Naive thymus-derived CD8-positive, alpha-beta T cell (primary cell): ENCODE data around the gene WSB2. TPM values are rescaled to one million over a fixed set of nuclear protein-coding genes. Genes with fewer than 3 reads are reported as not detected.
"Not testable (repeated sequence)": the region's sequence is repeated elsewhere in the genome, so short reads cannot be mapped to it uniquely, and the experiment has no call there.

ENCODE experiments used
- ATAC-seq, 2 donors: fragments of 150-1000 bp; cut with Tn5 transposase in 1 of 2; sonication (Bioruptor Pico), chemical (Tn5 transposase) in 1 of 2; 1 replicate in 1 of 2; 2 replicates in 1 of 2; pipeline ENCODE4 v1.10.0; 2021; ENCODE audit warnings: mild to moderate bottlenecking in 2 of 2, moderate library complexity in 2 of 2
- POLR2A ChIA-PET: fragments of 350-600 bp; sonication (Branson Sonifier 250); formaldehyde crosslinking; loops from one replicate; lab custom pipeline; 2021; ENCODE audit warnings: antibody characterized with exemption; lab: Charles Lee
- DNase-seq, 10 donors: peaks; one replicate each; pipeline versions ENCODE4 v3.0.0 to v3.0.0-alpha.2; 2020 to 2022
- H3K27ac Mint-ChIP-seq, 10 donors: one replicate each; pipeline ENCODE4 v1.8.0; 2020 to 2022; ENCODE audit warnings: mild to moderate bottlenecking in 10 of 10, mixed read lengths in 10 of 10, moderate library complexity in 4 of 10, inconsistent platforms in 1 of 10
- H3K27me3 Mint-ChIP-seq, 5 donors: one replicate each; pipeline ENCODE4 v1.8.0; 2021 to 2022; ENCODE audit warnings: mixed read lengths in 5 of 5
- H3K36me3 Mint-ChIP-seq, 3 donors: one replicate each; pipeline ENCODE4 v1.8.0; 2020 to 2022; ENCODE audit warnings: mixed read lengths in 3 of 3, mild to moderate bottlenecking in 2 of 3, inconsistent platforms in 1 of 3
- H3K4me1 Mint-ChIP-seq, 4 donors: one replicate each; pipeline ENCODE4 v1.8.0; 2021 to 2022; ENCODE audit warnings: mixed read lengths in 4 of 4
- H3K4me3 Mint-ChIP-seq, 10 donors: one replicate each; pipeline ENCODE4 v1.8.0; 2020 to 2022; ENCODE audit warnings: mild to moderate bottlenecking in 10 of 10, mixed read lengths in 10 of 10, moderate library complexity in 6 of 10, inconsistent platforms in 1 of 10
- H3K9me3 Mint-ChIP-seq, 9 donors: one replicate each; pipeline ENCODE4 v1.8.0; 2020 to 2022; ENCODE audit warnings: mixed read lengths in 9 of 9, mild to moderate bottlenecking in 3 of 9, inconsistent platforms in 1 of 9, moderate library complexity in 1 of 9
- polyA plus RNA-seq, 3 donors: library from polyadenylated mRNA; unstranded; fragments of 300-500 nt; fragmentation: Illumina TruSeq; gene quantifications; one replicate each; pipeline ENCODE4 v1.2.3, GENCODE V29; 2021
- total RNA-seq, 8 experiments: library from RNA in 2 of 8; stranded (reverse) in 2 of 8; gene quantifications; one replicate each; pipeline ENCODE4 v1.2.3 and lab custom pipeline; 2021 to 2026

WSB2 gene
- total and polyA plus RNA-seq, 5 experiments from 2014 or later, result 7.7 to 18.6 (median 14.8) TPM

DNA sequence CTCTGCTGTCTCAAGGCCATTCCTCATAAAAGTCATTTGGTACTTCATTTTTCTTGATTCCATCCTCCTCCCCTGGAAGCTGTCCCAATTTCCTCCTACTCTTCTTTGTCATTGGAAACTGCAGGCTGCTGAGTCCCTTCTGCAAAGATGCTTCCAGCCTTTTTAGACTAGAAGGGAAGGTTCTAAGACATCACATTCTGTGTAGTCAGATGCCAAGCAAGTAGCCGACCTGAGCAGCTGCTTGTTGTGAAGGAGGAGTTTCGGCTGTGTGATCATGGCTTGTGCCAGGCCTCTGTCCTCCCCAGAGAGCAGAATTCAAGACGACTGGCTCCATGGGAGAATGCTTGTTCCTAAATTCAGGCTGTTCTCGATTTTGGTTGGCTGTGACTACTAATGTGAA lies 35.8 kb downstream of the WSB2 start:
- Mint-ChIP-seq H3K4me1 (peaks cover 0 to 6% (median 0%) of the 10 kb centered on the region in 4 donors), H3K9me3 (no peaks in the 10 kb centered on the region), H3K27ac (peak overlapping the region in 3 of 10 donors; percentile 19 to 75 (median 62)), H3K4me3 (no peak overlapping the region), H3K36me3 (peaks cover 0 to 77% (median 23%) of the 10 kb centered on the region in 3 donors), H3K27me3 (no peaks in the 10 kb centered on the region)
- DNase-seq, result no peak
- POLR2A ChIA-PET, result no interaction called here
- no peak for ATAC-seq

DNA sequence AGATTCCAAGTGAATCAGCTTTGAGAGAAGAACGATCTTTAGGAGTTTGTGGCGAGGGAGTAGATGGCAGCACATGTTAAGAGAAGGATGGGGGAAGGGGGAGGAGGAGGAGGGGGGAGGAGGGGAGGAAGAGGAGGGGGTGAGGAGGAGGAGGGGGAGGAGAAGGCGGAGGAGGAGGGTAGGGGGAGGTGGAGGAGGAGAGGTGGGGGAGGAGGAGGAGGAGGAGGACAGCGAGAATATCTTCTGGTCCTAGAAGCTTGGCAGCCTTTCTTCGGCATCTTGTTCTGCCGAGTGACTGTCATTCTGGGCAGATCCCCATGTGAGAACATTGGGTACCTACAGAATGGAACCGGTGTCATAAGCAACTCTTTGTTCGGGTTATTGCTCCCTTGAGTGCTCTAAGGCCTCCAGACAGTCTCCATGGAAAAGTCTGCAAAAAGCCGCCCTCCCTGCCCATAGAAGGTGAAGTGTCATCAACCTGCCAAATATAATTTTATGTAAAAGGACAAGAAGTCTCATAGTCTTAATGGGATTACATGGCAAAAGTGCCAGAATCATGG lies 37.6 kb downstream of the WSB2 start:
- DNase-seq (no peak), ATAC-seq (no peak)
- Mint-ChIP-seq H3K27me3 (no peaks in the 10 kb centered on the region), H3K4me1 (peaks cover 0 to 6% (median 2%) of the 10 kb centered on the region in 4 donors), H3K27ac (no peak overlapping the region), H3K4me3 (no peak overlapping the region), H3K9me3 (no peaks in the 10 kb centered on the region), H3K36me3 (peaks cover 0 to 70% (median 19%) of the 10 kb centered on the region in 3 donors)
- POLR2A ChIA-PET, result no interaction called here

- Mint-ChIP-seq H3K27ac (no peak overlapping the region), H3K4me1 (peaks cover 5 to 10% (median 7%) of the 10 kb centered on the region in 4 donors), H3K4me3 (no peak overlapping the region), H3K9me3 (no peaks in the 10 kb centered on the region), H3K36me3 (peaks cover 0 to 65% (median 19%) of the 10 kb centered on the region in 3 donors), H3K27me3 (no peaks in the 10 kb centered on the region)
- no peak for DNase-seq
- POLR2A ChIA-PET, result interaction anchor here (0.6 kb wide), 1 partner anchor 41 kb away, joined by 3 read pairs; no protein-coding TSS in a partner anchor
- no peak for ATAC-seq
Measured at GRCh38 chr12:118022728-118023109, 38.3 kb downstream of the WSB2 start.

GRCh38 chr12:118022097-118022727 lies 38.8 kb downstream of the WSB2 start:
- H3K36me3 Mint-ChIP-seq, result peaks cover 0 to 60% (median 19%) of the 10 kb centered on the region in 3 donors
- H3K9me3 Mint-ChIP-seq, H3K27me3 Mint-ChIP-seq, DNase-seq, H3K4me3 Mint-ChIP-seq, ATAC-seq: not testable (repeated sequence)
- peak overlapping the region in 6 of 10 donors; percentile 29 to 83 (median 50) for H3K27ac Mint-ChIP-seq
- POLR2A ChIA-PET, result interaction anchor here (0.6 kb wide), 1 partner anchor 42 kb away, joined by 3 read pairs; no protein-coding TSS in a partner anchor
- peaks cover 10 to 13% (median 10%) of the 10 kb centered on the region in 4 donors for H3K4me1 Mint-ChIP-seq

GRCh38 chr12:118020036-118020435 lies 40.9 kb downstream of the WSB2 start:
- DNase-seq (no peak), ATAC-seq (no peak)
- POLR2A ChIA-PET, result no interaction called here
- H3K27me3 Mint-ChIP-seq, result no peaks in the 10 kb centered on the region
- no peak overlapping the region for H3K4me3 Mint-ChIP-seq
- H3K36me3 Mint-ChIP-seq, result peaks cover 0 to 39% (median 14%) of the 10 kb centered on the region in 3 donors
- no peak overlapping the region for H3K27ac Mint-ChIP-seq
- no peaks in the 10 kb centered on the region for H3K9me3 Mint-ChIP-seq
- H3K4me1 Mint-ChIP-seq, result peaks cover 14 to 25% (median 21%) of the 10 kb centered on the region in 4 donors

- peak overlapping the region in 4 of 10 donors; percentile 31 to 54 (median 36) for H3K27ac Mint-ChIP-seq
- H3K36me3 Mint-ChIP-seq, result peaks cover 0 to 28% (median 10%) of the 10 kb centered on the region in 3 donors
- H3K9me3 Mint-ChIP-seq, result no peaks in the 10 kb centered on the region
- DNase-seq (no peak), ATAC-seq (no peak)
- peak overlapping the region; percentile 9 to 93 (median 82) for H3K4me3 Mint-ChIP-seq
- H3K4me1 Mint-ChIP-seq, result peaks cover 14 to 25% (median 21%) of the 10 kb centered on the region in 4 donors
- POLR2A ChIA-PET, result no interaction called here
- H3K27me3 Mint-ChIP-seq, result no peaks in the 10 kb centered on the region
Measured at GRCh38 chr12:118017926-118018325, 43.1 kb downstream of the WSB2 start.

DNA sequence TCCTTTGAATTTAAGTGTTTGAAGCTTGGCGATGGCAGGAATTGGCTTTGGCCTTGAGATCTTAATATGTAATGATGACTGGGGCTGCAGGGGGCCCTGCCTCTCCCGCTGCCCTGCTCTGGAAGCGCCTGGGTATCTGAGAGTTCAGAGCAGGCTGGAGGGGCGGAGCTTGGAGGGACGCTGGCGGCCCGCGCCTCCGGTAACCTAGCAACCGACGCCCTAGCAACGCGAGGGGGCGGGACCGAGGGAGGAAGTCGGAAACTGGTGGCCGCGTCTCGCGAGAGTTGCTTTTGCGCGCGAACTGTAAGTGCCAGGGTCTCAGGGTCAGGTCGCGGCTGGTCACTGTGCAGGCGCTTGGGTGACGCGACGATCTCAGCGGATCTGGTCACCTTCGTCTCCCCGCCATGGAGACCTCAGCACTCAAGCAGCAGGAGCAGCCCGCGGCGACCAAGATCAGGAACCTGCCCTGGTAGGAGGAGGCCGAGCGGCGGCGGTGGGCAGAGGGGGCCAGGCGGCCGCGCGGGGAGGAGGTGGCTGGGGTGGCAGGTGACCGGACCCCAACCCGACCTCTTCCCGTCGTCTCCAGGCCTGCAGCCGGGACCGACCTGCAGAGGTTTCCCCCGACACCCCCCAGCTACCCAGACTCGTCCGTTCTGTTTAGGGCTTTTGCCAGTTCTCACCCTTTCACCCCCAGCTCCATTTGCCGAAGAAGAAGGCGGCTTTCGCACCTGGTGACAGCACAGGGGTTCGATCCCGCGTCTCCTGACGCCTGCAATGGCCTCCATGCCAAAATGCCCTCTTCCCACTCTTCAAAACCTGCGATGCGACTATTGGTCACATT lies 44.3 kb downstream of the WSB2 start, which contains the start of gene RFC5:
Gene RFC5 (plus strand): TSS at position 280 of the 841 bp plus-strand sequence. CDS start 125 bp downstream, at position 405.
- POLR2A ChIA-PET, result interaction anchor here (0.6 to 1.4 kb wide), 4 partner anchors 14 to 144 kb away, joined by 3 to 9 read pairs (median 4); partner anchors contain the start of gene PEBP1
- peak; percentile 96 to 98 for ATAC-seq
- peaks cover 9 to 25% (median 21%) of the 10 kb centered on the region in 4 donors for H3K4me1 Mint-ChIP-seq

GRCh38 chr12:118015944-118016343 lies 45.0 kb downstream of the WSB2 start:
- Mint-ChIP-seq H3K9me3 (no peaks in the 10 kb centered on the region), H3K4me3 (peak overlapping the region; percentile 30 to 93 (median 92)), H3K36me3 (peaks cover 0 to 16% (median 7%) of the 10 kb centered on the region in 3 donors), H3K27me3 (no peaks in the 10 kb centered on the region), H3K4me1 (peaks cover 9 to 25% (median 21%) of the 10 kb centered on the region in 4 donors), H3K27ac (peak overlapping the region in 6 of 10 donors; percentile 81 to 98 (median 89))
- DNase-seq, result no peak
- POLR2A ChIA-PET, result interaction anchor here (1.0 to 1.4 kb wide), 2 partner anchors 46 to 120 kb away, joined by 4 to 9 read pairs; partner anchors contain the start of gene PEBP1
- no peak for ATAC-seq

More for the DNA sequence above, 44.3 kb downstream of the WSB2 start, which contains the start of gene RFC5:
- Mint-ChIP-seq H3K36me3 (peaks cover 0 to 21% (median 7%) of the 10 kb centered on the region in 3 donors), H3K4me3 (peak within 1 kb of the TSS; percentile 87 to 93 (median 92)), H3K27ac (peak within 1 kb of the TSS; percentile 43 to 98 (median 91)), H3K27me3 (no peaks in the 10 kb centered on the region), H3K9me3 (no peaks in the 10 kb centered on the region)
- DNase-seq, result peak; percentile 94 to 99 (median 97)

DNA sequence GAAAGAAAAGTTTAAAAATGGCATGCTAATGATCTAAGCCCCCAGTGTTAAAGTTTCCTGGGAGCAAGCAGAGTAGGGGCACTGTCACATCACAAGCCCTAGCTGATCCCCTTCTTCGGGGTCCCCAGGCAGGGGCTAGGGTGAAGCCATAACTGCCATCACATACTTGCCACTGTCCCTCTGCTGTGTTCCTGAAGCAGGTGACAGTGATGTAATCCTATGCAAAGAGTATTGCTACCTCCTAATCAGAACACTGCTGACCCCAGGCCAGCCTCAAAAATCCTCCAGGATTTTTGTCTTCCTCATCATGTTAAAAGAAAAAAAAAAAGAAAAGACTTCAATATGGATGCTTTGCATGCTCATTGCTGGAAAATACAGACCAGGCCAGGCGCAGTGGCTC lies 45.7 kb downstream of the WSB2 start:
- DNase-seq (no peak), ATAC-seq (no peak)
- Mint-ChIP-seq H3K36me3 (peaks cover 0 to 10% (median 2%) of the 10 kb centered on the region in 3 donors), H3K9me3 (no peaks in the 10 kb centered on the region), H3K4me3 (peak overlapping the region in 7 of 10 donors; percentile 6 to 93 (median 50)), H3K27ac (peak overlapping the region in 2 of 10 donors; percentile 48 to 98), H3K4me1 (peaks cover 9 to 25% (median 21%) of the 10 kb centered on the region in 4 donors), H3K27me3 (no peaks in the 10 kb centered on the region)
- POLR2A ChIA-PET, result no interaction called here

DNA sequence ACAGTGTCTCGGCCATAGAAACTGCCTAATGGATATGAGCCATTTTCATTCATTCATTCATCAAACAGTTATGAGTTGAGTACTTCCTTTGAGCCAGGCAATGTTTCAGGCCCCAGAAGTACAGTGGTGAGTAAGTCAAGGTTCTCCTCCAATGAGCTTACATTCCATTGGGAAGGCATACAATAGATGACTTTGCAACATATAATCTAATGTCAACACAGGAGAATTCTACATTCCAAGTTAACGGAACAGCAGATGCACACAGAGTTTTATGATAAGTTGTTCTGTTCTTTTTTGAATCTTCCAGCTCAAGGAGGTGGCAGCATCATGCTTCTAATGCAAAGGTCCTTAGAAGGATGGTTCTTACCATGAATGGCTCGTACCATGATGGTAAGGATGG lies 47.7 kb downstream of the WSB2 start:
- POLR2A ChIA-PET, result interaction anchor here (0.6 kb wide), 1 partner anchor 51 kb away, joined by 4 read pairs; no protein-coding TSS in a partner anchor
- Mint-ChIP-seq H3K9me3 (no peaks in the 10 kb centered on the region), H3K36me3 (no peaks in the 10 kb centered on the region), H3K27ac (no peak overlapping the region), H3K4me3 (no peak overlapping the region), H3K4me1 (peaks cover 9 to 21% (median 20%) of the 10 kb centered on the region in 4 donors), H3K27me3 (peaks cover 0 to 4% (median 0%) of the 10 kb centered on the region in 5 donors)
- DNase-seq, result no peak
- no peak for ATAC-seq

GRCh38 chr12:118011961-118012360 lies 49.0 kb downstream of the WSB2 start:
- Mint-ChIP-seq H3K27ac (no peak overlapping the region), H3K27me3 (peaks cover 0 to 4% (median 0%) of the 10 kb centered on the region in 5 donors), H3K36me3 (no peaks in the 10 kb centered on the region), H3K4me1 (peaks cover 2 to 9% (median 8%) of the 10 kb centered on the region in 4 donors), H3K4me3 (no peak overlapping the region), H3K9me3 (no peaks in the 10 kb centered on the region)
- ATAC-seq (no peak), DNase-seq (no peak)
- POLR2A ChIA-PET, result no interaction called here

DNA sequence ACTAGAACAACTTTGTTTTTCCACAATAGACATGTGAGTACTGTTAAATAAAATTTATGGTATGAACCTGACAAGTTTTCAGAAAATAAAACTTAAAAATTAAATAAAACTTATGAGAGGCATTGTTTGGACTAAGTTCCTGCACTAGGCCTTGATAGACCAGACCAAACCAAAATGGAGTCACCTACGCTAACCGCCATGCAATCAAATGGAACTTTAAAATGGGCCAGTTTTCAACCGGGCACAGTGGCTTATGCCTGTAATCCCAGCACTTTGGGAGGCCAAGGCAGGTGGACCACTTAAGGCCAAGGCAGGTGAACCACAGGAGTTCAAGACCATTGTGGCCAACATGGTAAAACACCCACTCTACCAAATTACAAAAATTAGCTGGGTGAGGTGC lies 49.6 kb downstream of the WSB2 start:
- Mint-ChIP-seq H3K27me3 (peaks cover 0 to 5% (median 0%) of the 10 kb centered on the region in 5 donors), H3K4me3 (no peak overlapping the region), H3K36me3 (no peaks in the 10 kb centered on the region), H3K4me1 (peaks cover under 1 to 6% (median 4%) of the 10 kb centered on the region in 4 donors), H3K27ac (no peak overlapping the region), H3K9me3 (no peaks in the 10 kb centered on the region)
- POLR2A ChIA-PET, result no interaction called here
- DNase-seq (no peak), ATAC-seq (no peak)
